GM23248 (cell line): ENCODE measurements around the gene SUSD2.

Experiments
- EZH2 ChIP-seq: fragments of 200-600 bp; sonication (generic); IDR thresholded peaks from 2 replicates; pipeline ENCODE4 v1.6.1; 2018; ENCODE audit warnings: antibody characterized with exemption, mild to moderate bottlenecking; ENCODE audit not compliant: insufficient read depth, poor library complexity, severe bottlenecking
- EZH2phosphoT487 ChIP-seq: fragments of 200-600 bp; sonication (generic); IDR thresholded peaks from 2 replicates; pipeline ENCODE4 v1.6.1; 2018; ENCODE audit warnings: antibody characterized with exemption, moderate library complexity, mild to moderate bottlenecking, low read depth; ENCODE audit not compliant: insufficient read depth

GRCh38 chr22:24178021-24178431 lies 3.3 kb upstream of the SUSD2 start:
- no peak for TF ChIP-seq EZH2phosphoT487
- no peak for TF ChIP-seq EZH2
